Ovary (tissue), 3 donors: ENCODE results near the gene FGF8.

Source experiments
- CTCF ChIP-seq, 3 donors: fragments of 450-650 bp in 2 of 3; fragments of 200-600 bp in 1 of 3; IDR thresholded peaks; one replicate each; pipeline versions ENCODE4 v1.5.1 to v1.8.0; 2016 to 2022; ENCODE audit warnings: antibody characterized with exemption in 3 of 3, mild to moderate bottlenecking in 1 of 3
- EP300 ChIP-seq: sonication (generic); formaldehyde crosslinking; IDR thresholded peaks from one replicate; pipeline ENCODE4 v1.6.1; 2017; ENCODE audit warnings: antibody characterized with exemption
- POLR2A ChIP-seq: fragments of 450-650 bp; IDR thresholded peaks from one replicate; pipeline ENCODE4 v1.6.1; 2017; ENCODE audit warnings: antibody characterized with exemption, mild to moderate bottlenecking, moderate library complexity
- donor health status: DM: no; HTN: no; CAD: no.

GRCh38 chr10:101771380-101771779, 4.5 kb downstream of the FGF8 start:
- no peak for TF ChIP-seq CTCF (IDR thresholded peaks at IDR 0.05)
- no peak for TF ChIP-seq POLR2A
- TF ChIP-seq EP300 = no peak
